GM18907 (cell line): ENCODE data around the gene C3orf62.

Experiments used
- ATAC-seq: cut with Tn5 transposase; IDR thresholded peaks from one replicate; pipeline ENCODE4 v1.9.1; 2021; ENCODE audit warnings: mild to moderate bottlenecking, moderate library complexity; ENCODE audit not compliant: unreplicated experiment

Gene C3orf62

GRCh38 chr3:49276475-49277382 is at the start of gene C3orf62:
C3orf62 (minus strand) TSS chr3:49277232; CDS start chr3:49276872, 360 bp downstream.
- peak; percentile 66 for ATAC-seq

GRCh38 chr3:49324768-49325167 is 47.7 kb upstream of the C3orf62 start:
- no peak for ATAC-seq

- ATAC-seq: no peak
These were observed 39.8 kb upstream of the C3orf62 start for GRCh38 chr3:49316696-49317457.

- no peak for ATAC-seq
These were observed 37.1 kb upstream of the C3orf62 start for GRCh38 chr3:49313896-49314688.

- ATAC-seq: no peak
These were observed 34.3 kb upstream of the C3orf62 start for GRCh38 chr3:49311283-49311682.

- ATAC-seq: no peak
These were observed 33.6 kb upstream of the C3orf62 start for GRCh38 chr3:49310677-49311076.

GRCh38 chr3:49305608-49306007 is 28.6 kb upstream of the C3orf62 start:
- no peak for ATAC-seq

- ATAC-seq: no peak
These were observed 25.6 kb upstream of the C3orf62 start for GRCh38 chr3:49302613-49303012.

GRCh38 chr3:49300595-49300994 is 23.6 kb upstream of the C3orf62 start:
- no peak for ATAC-seq

- no peak for ATAC-seq
These were observed 21.5 kb upstream of the C3orf62 start for GRCh38 chr3:49298511-49298910.

- ATAC-seq: no peak
These were observed 19.9 kb upstream of the C3orf62 start for GRCh38 chr3:49296781-49297411.

- ATAC-seq: no peak
These were observed 18.5 kb upstream of the C3orf62 start for GRCh38 chr3:49295489-49296058.

- ATAC-seq: no peak
These were observed 17.3 kb upstream of the C3orf62 start for GRCh38 chr3:49294343-49294742.

- ATAC-seq: no peak
These were observed 7.0 kb upstream of the C3orf62 start for GRCh38 chr3:49283997-49284396.

GRCh38 chr3:49279376-49279775 is 2.3 kb upstream of the C3orf62 start:
- no peak for ATAC-seq

- ATAC-seq: no peak
These were observed 1.5 kb upstream of the C3orf62 start for GRCh38 chr3:49278548-49278947.

GRCh38 chr3:49277383-49277775 is 347 bp upstream of the C3orf62 start:
- no peak for ATAC-seq

- no peak for ATAC-seq
These were observed 3.1 kb downstream of the C3orf62 start for GRCh38 chr3:49273825-49274532.

- ATAC-seq: no peak
These were observed 6.0 kb downstream of the C3orf62 start for GRCh38 chr3:49271047-49271446.

GRCh38 chr3:49270156-49270500 is 6.9 kb downstream of the C3orf62 start:
- ATAC-seq: no peak
